Inflammatory macrophage (primary cell): Measurements from ENCODE around the gene MAST4.

Experiments
- DNase-seq, 2 donors: peaks; one replicate each; pipeline ENCODE4 v3.0.0-alpha.2; 2020 to 2022

Gene MAST4

GRCh38 chr5:66923457-66923856 lies 327.3 kb downstream of the MAST4 start:
- DNase-seq = no peak

GRCh38 chr5:66923922-66924321 lies 327.7 kb downstream of the MAST4 start:
- no peak for DNase-seq

- DNase-seq = no peak
These were observed 330.9 kb downstream of the MAST4 start for GRCh38 chr5:66927140-66927539.

GRCh38 chr5:66929281-66929680 lies 333.1 kb downstream of the MAST4 start:
- DNase-seq = no peak

- no peak for DNase-seq
These were observed 333.8 kb downstream of the MAST4 start for GRCh38 chr5:66929995-66930394.

- no peak for DNase-seq
These were observed 335.5 kb downstream of the MAST4 start for GRCh38 chr5:66931651-66932050.

- no peak for DNase-seq
These were observed 336.3 kb downstream of the MAST4 start for GRCh38 chr5:66932457-66932856.

- DNase-seq = no peak
These were observed 336.9 kb downstream of the MAST4 start for GRCh38 chr5:66933066-66933465.

GRCh38 chr5:66939094-66939493 lies 342.9 kb downstream of the MAST4 start:
- DNase-seq = no peak

- no peak for DNase-seq
These were observed 349.5 kb downstream of the MAST4 start for GRCh38 chr5:66945389-66946349.

GRCh38 chr5:66947458-66947857 lies 351.3 kb downstream of the MAST4 start:
- DNase-seq = no peak

GRCh38 chr5:66949066-66949465 lies 352.9 kb downstream of the MAST4 start:
- no peak for DNase-seq

- DNase-seq = no peak
These were observed 356.0 kb downstream of the MAST4 start for GRCh38 chr5:66952153-66952552.

GRCh38 chr5:66956439-66956838 lies 360.2 kb downstream of the MAST4 start:
- DNase-seq = no peak

- DNase-seq = no peak
These were observed 362.2 kb downstream of the MAST4 start for GRCh38 chr5:66958201-66958979.

GRCh38 chr5:66958980-66959641 lies 362.9 kb downstream of the MAST4 start:
- no peak for DNase-seq

- no peak for DNase-seq
These were observed 363.5 kb downstream of the MAST4 start for GRCh38 chr5:66959653-66960052.

GRCh38 chr5:66960369-66961137 lies 364.4 kb downstream of the MAST4 start:
- DNase-seq = no peak

- no peak for DNase-seq
These were observed 367.4 kb downstream of the MAST4 start for GRCh38 chr5:66963559-66963971.

- DNase-seq = no peak
These were observed 370.2 kb downstream of the MAST4 start for GRCh38 chr5:66966439-66966838.

- DNase-seq = no peak
These were observed 370.9 kb downstream of the MAST4 start for GRCh38 chr5:66967102-66967501.

GRCh38 chr5:66967826-66968262 lies 371.7 kb downstream of the MAST4 start:
- no peak for DNase-seq
